Gastrocnemius medialis (tissue), 4 donors: ENCODE measurements around the gene CBARP.
A peak's percentile ranks its signal among the peaks of the same experiment; 100 is the strongest.

Experiments used
- POLR2A ChIP-seq, 2 donors: fragments of 450-650 bp; IDR thresholded peaks; one replicate each; pipeline ENCODE4 v1.6.1; 2017; ENCODE audit warnings: antibody characterized with exemption in 2 of 2, mild to moderate bottlenecking in 2 of 2, moderate library complexity in 2 of 2
- TF ChIP-seq, protein P1 (sequence below), 5 experiments: fragments of 450-650 bp in 3 of 5; fragments of 200-600 bp in 2 of 5; sonication (generic) in 2 of 5; IDR thresholded peaks in 4 of 5; conservative IDR thresholded peaks in 1 of 5; 1 replicate in 4 of 5; 2 replicates in 1 of 5; pipeline ENCODE4 v1.5.1; 2016 to 2019; ENCODE audit warnings: antibody characterized with exemption in 5 of 5, mild to moderate bottlenecking in 3 of 5, moderate library complexity in 3 of 5

GRCh38 chr19:1279782-1280341 is 42.1 kb upstream of the CBARP start:
- TF ChIP-seq POLR2A (IDR thresholded peaks at IDR 0.05) = no peak
- TF ChIP-seq, protein P1, sequence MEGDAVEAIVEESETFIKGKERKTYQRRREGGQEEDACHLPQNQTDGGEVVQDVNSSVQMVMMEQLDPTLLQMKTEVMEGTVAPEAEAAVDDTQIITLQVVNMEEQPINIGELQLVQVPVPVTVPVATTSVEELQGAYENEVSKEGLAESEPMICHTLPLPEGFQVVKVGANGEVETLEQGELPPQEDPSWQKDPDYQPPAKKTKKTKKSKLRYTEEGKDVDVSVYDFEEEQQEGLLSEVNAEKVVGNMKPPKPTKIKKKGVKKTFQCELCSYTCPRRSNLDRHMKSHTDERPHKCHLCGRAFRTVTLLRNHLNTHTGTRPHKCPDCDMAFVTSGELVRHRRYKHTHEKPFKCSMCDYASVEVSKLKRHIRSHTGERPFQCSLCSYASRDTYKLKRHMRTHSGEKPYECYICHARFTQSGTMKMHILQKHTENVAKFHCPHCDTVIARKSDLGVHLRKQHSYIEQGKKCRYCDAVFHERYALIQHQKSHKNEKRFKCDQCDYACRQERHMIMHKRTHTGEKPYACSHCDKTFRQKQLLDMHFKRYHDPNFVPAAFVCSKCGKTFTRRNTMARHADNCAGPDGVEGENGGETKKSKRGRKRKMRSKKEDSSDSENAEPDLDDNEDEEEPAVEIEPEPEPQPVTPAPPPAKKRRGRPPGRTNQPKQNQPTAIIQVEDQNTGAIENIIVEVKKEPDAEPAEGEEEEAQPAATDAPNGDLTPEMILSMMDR (IDR thresholded peaks at IDR 0.05 in 4 of 5, conservative IDR thresholded peaks at IDR 0.05 in 1 of 5) = peak; percentile 76 to 96 (median 92)
